ENCODE data around the gene PALLD. TPM values are rescaled to one million over a fixed set of nuclear protein-coding genes. Genes with fewer than 3 reads are reported as not detected.
"Not testable (repeated sequence)": the region's sequence is repeated elsewhere in the genome, so short reads cannot be mapped to it uniquely, and the experiment has no call there.

The PALLD gene
- total RNA-seq, 2 experiments from 2014 or later = 1.2 to 1.3 TPM

DNA sequence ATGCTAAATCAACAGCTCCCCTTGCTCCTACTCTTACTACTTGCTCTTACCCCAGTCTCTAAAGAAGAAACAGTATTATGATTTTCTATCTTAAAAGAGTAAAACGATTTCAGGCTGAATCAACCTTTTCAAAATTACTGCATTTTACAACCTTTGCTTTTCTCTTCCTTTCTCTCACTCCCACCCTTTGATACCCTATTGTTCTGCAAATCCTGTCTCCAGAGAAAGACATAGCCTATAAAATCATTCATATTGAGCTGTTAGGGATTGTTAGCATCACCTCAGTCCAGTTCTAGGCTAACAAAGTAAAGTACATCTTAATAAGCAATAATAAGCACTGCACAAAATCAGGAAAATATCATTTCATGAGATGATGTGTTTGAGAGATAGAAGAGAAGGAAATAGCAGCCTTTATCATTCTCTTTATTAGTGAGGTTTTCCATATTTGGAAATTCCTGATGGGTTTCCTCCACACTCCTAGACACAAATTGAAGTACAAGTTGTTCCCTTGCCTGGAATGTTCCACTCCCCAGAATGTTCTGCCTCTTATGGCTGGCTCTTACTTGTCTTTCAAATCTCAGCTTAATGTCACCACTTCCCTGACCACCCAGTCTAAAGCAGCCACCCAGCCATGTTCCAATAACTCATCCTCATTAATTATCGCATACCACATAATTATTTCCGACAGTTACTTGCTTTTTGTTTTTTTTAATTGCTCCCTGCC is 219.7 kb downstream of the PALLD start:
- no peak for ATAC-seq

DNA sequence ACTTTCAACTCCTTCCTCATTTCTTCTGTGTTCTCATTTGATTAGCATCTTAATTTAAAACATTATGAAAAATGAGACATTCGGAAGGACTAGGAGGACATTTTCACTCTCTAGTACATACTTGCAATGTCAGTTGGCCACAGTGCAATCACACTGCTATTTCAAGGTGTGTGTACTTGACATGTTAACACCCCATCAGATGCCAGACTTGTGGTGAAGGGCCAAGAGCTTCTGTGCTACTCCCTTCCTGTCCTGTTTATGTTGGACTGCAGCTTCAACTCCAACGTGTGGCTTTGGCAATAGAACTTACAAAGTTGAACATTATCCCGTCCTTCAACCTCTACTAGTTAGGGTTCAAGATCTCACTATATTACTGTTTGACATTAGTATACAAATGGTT is 221.0 kb downstream of the PALLD start:
- DNase-seq (no peak), ATAC-seq (no peak)
- no peak overlapping the region for H3K4me3 Mint-ChIP-seq
- H3K36me3 Mint-ChIP-seq (ENCODE audit: low read depth) = peaks cover 2% of the 10 kb centered on the region
- peaks cover 8% of the 10 kb centered on the region for H3K4me1 Mint-ChIP-seq (ENCODE audit: low read depth)
- POLR2A ChIA-PET = no interaction called here
- CTCF ChIA-PET = no interaction called here
- no peak overlapping the region for H3K27ac Mint-ChIP-seq
- no peaks in the 10 kb centered on the region for H3K9me3 Mint-ChIP-seq (ENCODE audit: insufficient read depth)
- H3K27me3 Mint-ChIP-seq (ENCODE audit: low read depth) = peaks cover 2% of the 10 kb centered on the region

More for the DNA sequence above, 219.7 kb downstream of the PALLD start:
- Mint-ChIP-seq H3K9me3 (ENCODE audit: insufficient read depth) (no peaks in the 10 kb centered on the region), H3K36me3 (ENCODE audit: low read depth) (no peaks in the 10 kb centered on the region), H3K4me1 (ENCODE audit: low read depth) (no peaks in the 10 kb centered on the region), H3K27me3 (ENCODE audit: low read depth) (no peaks in the 10 kb centered on the region), H3K4me3 (no peak overlapping the region), H3K27ac (no peak overlapping the region)
- ChIA-PET CTCF (no interaction called here), POLR2A (no interaction called here)
- no peak for DNase-seq

DNA sequence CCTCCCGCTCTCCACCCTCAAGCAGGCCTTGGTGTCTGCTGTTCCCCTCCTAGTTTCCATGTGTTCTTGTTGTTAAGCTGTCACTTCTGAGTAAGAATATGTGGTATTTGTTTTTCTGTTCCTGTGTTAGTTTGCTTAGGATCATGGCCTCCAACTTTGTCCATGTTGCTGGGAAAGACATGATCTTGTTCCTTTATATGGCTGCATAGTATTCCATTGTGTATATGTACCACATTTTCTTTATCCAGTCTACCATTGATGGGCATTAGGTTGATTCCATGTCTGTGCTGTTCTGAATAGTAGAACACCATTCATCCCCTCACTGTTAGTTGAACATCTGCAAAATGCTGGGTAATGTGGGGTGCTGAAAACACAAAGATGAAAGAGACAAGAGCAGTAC is 222.9 kb downstream of the PALLD start:
- Mint-ChIP-seq H3K4me1 (ENCODE audit: low read depth) (peaks cover 16% of the 10 kb centered on the region), H3K9me3 (ENCODE audit: insufficient read depth) (no peaks in the 10 kb centered on the region), H3K4me3 (no peak overlapping the region), H3K27me3 (ENCODE audit: low read depth) (peaks cover 5% of the 10 kb centered on the region), H3K27ac (no peak overlapping the region), H3K36me3 (ENCODE audit: low read depth) (peaks cover 2% of the 10 kb centered on the region)
- ChIA-PET CTCF (no interaction called here), POLR2A (no interaction called here)
- DNase-seq (no peak), ATAC-seq (no peak)

GRCh38 chr4:168720396-168720900 is 223.6 kb downstream of the PALLD start:
- Mint-ChIP-seq H3K4me3 (no peak overlapping the region), H3K27ac (no peak overlapping the region), H3K9me3 (ENCODE audit: insufficient read depth) (no peaks in the 10 kb centered on the region), H3K36me3 (ENCODE audit: low read depth) (peaks cover 2% of the 10 kb centered on the region), H3K27me3 (ENCODE audit: low read depth) (peaks cover 5% of the 10 kb centered on the region), H3K4me1 (ENCODE audit: low read depth) (peaks cover 16% of the 10 kb centered on the region)
- CTCF ChIA-PET = interaction anchor here (1.3 kb wide), 1 partner anchor 203 kb away, joined by 4 read pairs; no protein-coding TSS in a partner anchor
- POLR2A ChIA-PET = no interaction called here
- ATAC-seq (no peak), DNase-seq (no peak)

GRCh38 chr4:168722391-168722790 is 225.5 kb downstream of the PALLD start:
- DNase-seq (no peak), ATAC-seq (no peak)
- Mint-ChIP-seq H3K27me3 (ENCODE audit: low read depth) (peaks cover 7% of the 10 kb centered on the region), H3K36me3 (ENCODE audit: low read depth) (peaks cover 2% of the 10 kb centered on the region), H3K9me3 (ENCODE audit: insufficient read depth) (no peaks in the 10 kb centered on the region), H3K27ac (no peak overlapping the region), H3K4me3 (no peak overlapping the region), H3K4me1 (ENCODE audit: low read depth) (peaks cover 16% of the 10 kb centered on the region)
- ChIA-PET POLR2A (no interaction called here), CTCF (no interaction called here)

DNA sequence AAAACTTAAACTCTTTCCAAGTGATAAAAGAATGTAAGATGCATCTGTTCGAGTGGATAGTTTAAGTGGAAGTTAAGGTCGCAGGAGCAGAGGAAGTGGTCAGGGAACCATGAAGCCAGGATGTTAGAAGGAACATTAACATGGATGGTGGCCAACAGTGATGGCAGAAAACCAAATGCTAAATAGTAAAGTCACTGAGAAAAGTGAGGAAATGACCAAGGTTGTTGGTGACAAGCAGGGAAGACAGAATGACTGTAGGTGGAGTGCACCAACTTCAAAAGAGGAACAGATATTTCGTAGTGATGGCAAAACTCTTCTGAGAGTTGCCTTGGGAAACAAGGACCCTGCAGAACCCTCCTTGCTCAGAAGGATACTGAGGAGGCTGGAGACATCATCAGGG is 226.2 kb downstream of the PALLD start:
- Mint-ChIP-seq H3K4me3 (no peak overlapping the region), H3K36me3 (ENCODE audit: low read depth) (peaks cover 2% of the 10 kb centered on the region), H3K9me3 (ENCODE audit: insufficient read depth) (no peaks in the 10 kb centered on the region), H3K4me1 (ENCODE audit: low read depth) (peaks cover 16% of the 10 kb centered on the region), H3K27ac (no peak overlapping the region), H3K27me3 (ENCODE audit: low read depth) (peaks cover 7% of the 10 kb centered on the region)
- CTCF ChIA-PET = no interaction called here
- ATAC-seq (no peak), DNase-seq (no peak)
- POLR2A ChIA-PET = no interaction called here

- ChIA-PET POLR2A (no interaction called here), CTCF (no interaction called here)
- H3K27me3 Mint-ChIP-seq (ENCODE audit: low read depth) = peaks cover 7% of the 10 kb centered on the region
- H3K27ac Mint-ChIP-seq = no peak overlapping the region
- no peak overlapping the region for H3K4me3 Mint-ChIP-seq
- H3K36me3 Mint-ChIP-seq (ENCODE audit: low read depth) = peaks cover 2% of the 10 kb centered on the region
- no peak for ATAC-seq
- H3K4me1 Mint-ChIP-seq (ENCODE audit: low read depth) = peaks cover 16% of the 10 kb centered on the region
- no peak for DNase-seq
- H3K9me3 Mint-ChIP-seq (ENCODE audit: insufficient read depth) = no peaks in the 10 kb centered on the region
Observed at GRCh38 chr4:168723569-168723968, 226.7 kb downstream of the PALLD start.

DNA sequence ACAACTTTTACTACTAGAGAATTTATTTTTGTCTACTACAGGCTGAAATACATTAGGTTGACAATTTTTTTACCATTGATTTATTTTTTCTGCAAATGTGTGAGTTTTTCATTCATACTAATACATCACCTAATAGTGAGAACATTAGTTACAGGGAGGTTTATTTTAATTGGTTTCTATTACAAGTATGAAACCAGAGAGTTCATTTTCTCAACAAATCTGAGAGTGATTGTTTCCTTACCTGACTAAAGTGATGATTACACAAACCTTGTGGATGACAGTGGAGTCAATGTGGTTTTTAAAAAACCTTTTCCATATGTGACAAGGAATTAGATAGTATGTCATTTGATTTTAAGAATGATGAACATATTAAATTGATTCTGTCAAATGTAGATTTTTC is 227.4 kb downstream of the PALLD start:
- peaks cover 7% of the 10 kb centered on the region for H3K27me3 Mint-ChIP-seq (ENCODE audit: low read depth)
- no peak overlapping the region for H3K27ac Mint-ChIP-seq
- H3K4me1 Mint-ChIP-seq (ENCODE audit: low read depth) = peaks cover 16% of the 10 kb centered on the region
- no peak overlapping the region for H3K4me3 Mint-ChIP-seq
- H3K9me3 Mint-ChIP-seq (ENCODE audit: insufficient read depth) = no peaks in the 10 kb centered on the region
- no peak for DNase-seq
- H3K36me3 Mint-ChIP-seq (ENCODE audit: low read depth) = peaks cover 2% of the 10 kb centered on the region
- POLR2A ChIA-PET = no interaction called here
- CTCF ChIA-PET = no interaction called here
- ATAC-seq = no peak

- no peak for ATAC-seq
- POLR2A ChIA-PET = no interaction called here
- no peaks in the 10 kb centered on the region for H3K9me3 Mint-ChIP-seq (ENCODE audit: insufficient read depth)
Observed at GRCh38 chr4:168724686-168725411, 228.0 kb downstream of the PALLD start.

DNA sequence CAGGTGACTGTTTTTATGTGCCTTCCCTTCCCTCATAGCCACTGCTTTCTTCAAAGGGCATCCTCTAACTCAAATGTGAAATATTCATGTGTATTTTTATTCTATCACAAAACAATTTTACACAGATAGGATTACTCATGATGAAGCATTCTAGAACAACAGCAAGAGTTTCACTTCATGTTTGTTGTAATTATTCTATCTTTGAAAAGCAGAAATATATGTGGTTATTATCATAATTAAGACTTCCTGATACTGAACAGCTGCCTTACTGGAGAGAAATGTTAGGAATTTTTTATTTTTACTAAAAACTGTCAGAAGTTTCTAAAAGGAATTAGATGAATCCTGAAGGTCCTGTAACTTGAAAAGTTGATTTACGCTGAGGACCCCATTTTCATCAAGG is 229.1 kb downstream of the PALLD start:
- Mint-ChIP-seq H3K36me3 (ENCODE audit: low read depth) (peaks cover 2% of the 10 kb centered on the region), H3K27ac (no peak overlapping the region), H3K4me1 (ENCODE audit: low read depth) (peaks cover 16% of the 10 kb centered on the region), H3K4me3 (no peak overlapping the region), H3K9me3 (ENCODE audit: insufficient read depth) (no peaks in the 10 kb centered on the region), H3K27me3 (ENCODE audit: low read depth) (peaks cover 13% of the 10 kb centered on the region)
- CTCF ChIA-PET = no interaction called here
- POLR2A ChIA-PET = no interaction called here
- DNase-seq (no peak), ATAC-seq (no peak)

More at GRCh38 chr4:168724686-168725411, 228.0 kb downstream of the PALLD start:
- Mint-ChIP-seq H3K4me3 (no peak overlapping the region), H3K27me3 (ENCODE audit: low read depth) (peaks cover 9% of the 10 kb centered on the region), H3K36me3 (ENCODE audit: low read depth) (peaks cover 2% of the 10 kb centered on the region), H3K27ac (no peak overlapping the region), H3K4me1 (ENCODE audit: low read depth) (peaks cover 16% of the 10 kb centered on the region)
- CTCF ChIA-PET = no interaction called here
- DNase-seq = no peak

- H3K9me3 Mint-ChIP-seq (ENCODE audit: insufficient read depth); CTCF ChIA-PET; ATAC-seq; DNase-seq; POLR2A ChIA-PET; H3K36me3 Mint-ChIP-seq (ENCODE audit: low read depth); H3K4me3 Mint-ChIP-seq; H3K27ac Mint-ChIP-seq: not testable (repeated sequence)
- Mint-ChIP-seq H3K27me3 (ENCODE audit: low read depth) (peaks cover 16% of the 10 kb centered on the region), H3K4me1 (ENCODE audit: low read depth) (peaks cover 15% of the 10 kb centered on the region)
Observed at GRCh38 chr4:168727181-168727580, 230.3 kb downstream of the PALLD start.

DNA sequence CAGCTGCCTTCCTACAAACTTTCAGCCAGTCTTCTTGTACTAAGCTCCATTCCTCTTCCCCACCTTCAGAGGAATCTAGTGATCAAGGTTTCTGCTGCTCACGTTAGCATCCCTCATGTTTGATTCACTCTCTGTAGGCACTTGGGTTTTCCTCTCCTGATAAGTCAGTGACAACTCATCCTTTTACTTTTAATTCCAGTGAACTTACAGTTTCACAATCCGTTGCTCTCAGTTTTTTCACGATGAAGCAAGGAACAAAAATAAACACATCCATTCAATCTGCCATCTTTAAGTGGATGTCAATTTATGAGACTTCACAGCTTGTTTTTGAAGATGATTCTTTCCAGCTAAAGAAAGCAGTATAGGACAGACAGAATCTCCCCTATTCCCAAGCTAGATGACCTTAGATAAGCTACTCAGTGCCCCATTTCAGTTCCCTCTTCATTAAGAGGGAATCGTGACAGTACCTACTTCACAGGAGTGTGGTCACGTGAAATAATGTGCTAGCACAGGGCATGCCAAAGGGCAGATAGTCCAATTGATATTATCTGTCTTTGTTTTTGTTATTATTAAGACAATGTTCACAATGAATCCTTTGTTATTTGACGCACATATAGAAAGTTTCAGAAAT is 234.3 kb downstream of the PALLD start:
- DNase-seq (no peak), ATAC-seq (no peak)
- ChIA-PET POLR2A (no interaction called here), CTCF (no interaction called here)
- H3K9me3 Mint-ChIP-seq (ENCODE audit: insufficient read depth) = no peaks in the 10 kb centered on the region
- peaks cover 12% of the 10 kb centered on the region for H3K27me3 Mint-ChIP-seq (ENCODE audit: low read depth)
- no peak overlapping the region for H3K27ac Mint-ChIP-seq
- H3K4me1 Mint-ChIP-seq (ENCODE audit: low read depth) = no peaks in the 10 kb centered on the region
- no peak overlapping the region for H3K4me3 Mint-ChIP-seq
- H3K36me3 Mint-ChIP-seq (ENCODE audit: low read depth) = no peaks in the 10 kb centered on the region
